Thymus (tissue), 11 donors: ENCODE measurements around the gene HOXA13. TPM values are rescaled to one million over a fixed set of nuclear protein-coding genes. Genes with fewer than 3 reads are reported as not detected.
A peak's percentile ranks its signal among the peaks of the same experiment; 100 is the strongest.

Experiments
- DNase-seq, 9 donors: peaks; one replicate each; pipeline ENCODE4 v3.0.0-alpha.2; 2013; ENCODE audit warnings: low spot score in 9 of 9, low read depth in 6 of 9, missing footprints in 1 of 9
- H3K27ac ChIP-seq, 2 donors: one replicate each; pipeline ENCODE4 v1.5.1; 2013; ENCODE audit warnings: control low read depth in 1 of 2, low read depth in 1 of 2, low read length in 1 of 2, mild to moderate bottlenecking in 1 of 2, moderate library complexity in 1 of 2
- H3K27me3 ChIP-seq, 2 donors: one replicate each; pipeline ENCODE4 v1.5.1; 2013; ENCODE audit warnings: low read length in 1 of 2; ENCODE audit not compliant: control insufficient read depth in 2 of 2, insufficient read depth in 1 of 2
- H3K36me3 ChIP-seq, 2 donors: one replicate each; pipeline ENCODE4 v1.5.1; 2013; ENCODE audit warnings: low read length in 1 of 2, mild to moderate bottlenecking in 1 of 2, moderate library complexity in 1 of 2; ENCODE audit not compliant: control insufficient read depth in 2 of 2, insufficient read depth in 2 of 2
- H3K4me1 ChIP-seq, 2 donors: one replicate each; pipeline ENCODE4 v1.5.1; 2013; ENCODE audit warnings: low read length in 2 of 2; ENCODE audit not compliant: control insufficient read depth in 2 of 2, insufficient read depth in 2 of 2
- H3K4me3 ChIP-seq, 2 donors: one replicate each; pipeline ENCODE4 v1.5.1; 2013; ENCODE audit warnings: low read length in 2 of 2, control low read depth in 1 of 2, mild to moderate bottlenecking in 1 of 2
- H3K9me3 ChIP-seq, 2 donors: one replicate each; pipeline ENCODE4 v1.5.1; 2013; ENCODE audit warnings: low read length in 1 of 2, mild to moderate bottlenecking in 1 of 2; ENCODE audit not compliant: control insufficient read depth in 2 of 2, insufficient read depth in 1 of 2
- WGBS: extraction: QIAGEN DNeasy Blood & Tissue Kit; methylation state at CpG from one replicate; pipeline ENCODE4 v1.1.7; 2013; 5-methylcytosine and 5-hydroxymethylcytosine counted together
- polyA plus RNA-seq: library from polyadenylated mRNA; stranded (reverse); fragments of 200-250 nt; gene quantifications from one replicate; pipeline ENCODE4 v1.2.3, GENCODE V29; 2013
- total RNA-seq: library from RNA; stranded (reverse); fragments of 120-200 nt; gene quantifications from one replicate; pipeline ENCODE4 v1.2.4, GENCODE V29; 2013
- donor health status: healthy.

HOXA13 gene
- total and polyA plus RNA-seq, 2 donors: 0.02 TPM; not detected in 1

DNA sequence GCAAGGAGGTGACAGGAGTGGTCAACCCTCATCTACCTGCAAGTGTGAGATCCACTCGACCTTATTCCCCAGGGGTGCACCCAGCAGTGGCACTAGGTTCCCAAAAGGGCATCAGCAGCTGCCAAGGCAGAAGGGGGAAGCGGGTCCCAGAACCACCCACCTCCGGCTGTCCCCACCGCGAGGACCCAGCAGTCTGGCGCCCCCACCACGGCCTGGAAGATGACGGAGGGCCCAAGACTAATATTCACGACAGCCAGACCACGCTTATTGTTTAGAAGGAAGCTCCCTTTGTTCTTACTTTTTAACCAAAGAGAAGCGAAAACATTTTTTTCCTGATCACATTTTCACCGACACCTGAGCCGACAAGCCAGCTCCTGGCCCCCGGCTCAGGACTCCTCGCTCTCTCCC is 39.1 kb upstream of the HOXA13 start:
- 29% methylated on average over 15 of the region's 15 CpGs for WGBS
- peaks cover 85 to 100% of the 10 kb centered on the region in 2 donors for H3K27me3 ChIP-seq
- peaks cover 1 to 3% of the 10 kb centered on the region in 2 donors for H3K9me3 ChIP-seq
- H3K4me1 ChIP-seq: peaks cover 0 to 15% of the 10 kb centered on the region in 2 donors
- H3K27ac ChIP-seq: no peak overlapping the region
- H3K36me3 ChIP-seq: no peaks in the 10 kb centered on the region
- no peak for DNase-seq
- no peak overlapping the region for H3K4me3 ChIP-seq

DNA sequence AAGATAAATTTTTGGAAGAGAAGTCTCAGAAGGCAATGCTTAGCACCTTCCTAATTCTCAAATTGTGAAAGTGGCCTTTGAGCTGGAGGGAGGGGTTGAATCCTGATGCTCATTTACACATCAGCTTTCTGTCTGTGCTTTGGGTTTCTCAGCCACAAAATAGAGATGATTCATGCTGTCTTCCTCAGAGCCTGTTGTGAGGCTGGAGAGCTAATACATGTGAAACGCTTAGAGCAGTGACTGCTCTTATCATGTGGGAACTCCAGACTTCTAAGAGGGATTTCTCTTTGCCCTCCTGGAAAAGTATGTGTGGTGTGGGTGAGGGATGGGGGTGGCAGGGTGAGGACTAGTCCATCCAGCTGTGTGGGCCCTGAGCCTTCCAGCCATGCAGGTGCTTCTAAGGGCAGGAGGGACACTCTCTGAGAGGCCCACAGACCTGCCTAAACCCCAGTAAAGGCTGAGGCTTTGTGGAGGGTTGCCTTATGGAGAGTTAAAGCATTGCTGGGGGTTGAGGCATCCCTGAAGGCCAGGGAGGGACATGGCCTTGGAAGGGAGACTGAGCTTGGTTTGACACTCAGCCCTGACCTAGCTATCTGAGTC is 37.9 kb upstream of the HOXA13 start:
- Histone ChIP-seq H3K9me3 (peaks cover 1 to 3% of the 10 kb centered on the region in 2 donors), H3K36me3 (no peaks in the 10 kb centered on the region), H3K27ac (no peak overlapping the region), H3K4me1 (peaks cover 0 to 15% of the 10 kb centered on the region in 2 donors), H3K4me3 (no peak overlapping the region), H3K27me3 (peaks cover 74 to 92% of the 10 kb centered on the region in 2 donors)
- 93% methylated on average over 1 of the region's 1 CpG for WGBS
- DNase-seq: no peak

DNA sequence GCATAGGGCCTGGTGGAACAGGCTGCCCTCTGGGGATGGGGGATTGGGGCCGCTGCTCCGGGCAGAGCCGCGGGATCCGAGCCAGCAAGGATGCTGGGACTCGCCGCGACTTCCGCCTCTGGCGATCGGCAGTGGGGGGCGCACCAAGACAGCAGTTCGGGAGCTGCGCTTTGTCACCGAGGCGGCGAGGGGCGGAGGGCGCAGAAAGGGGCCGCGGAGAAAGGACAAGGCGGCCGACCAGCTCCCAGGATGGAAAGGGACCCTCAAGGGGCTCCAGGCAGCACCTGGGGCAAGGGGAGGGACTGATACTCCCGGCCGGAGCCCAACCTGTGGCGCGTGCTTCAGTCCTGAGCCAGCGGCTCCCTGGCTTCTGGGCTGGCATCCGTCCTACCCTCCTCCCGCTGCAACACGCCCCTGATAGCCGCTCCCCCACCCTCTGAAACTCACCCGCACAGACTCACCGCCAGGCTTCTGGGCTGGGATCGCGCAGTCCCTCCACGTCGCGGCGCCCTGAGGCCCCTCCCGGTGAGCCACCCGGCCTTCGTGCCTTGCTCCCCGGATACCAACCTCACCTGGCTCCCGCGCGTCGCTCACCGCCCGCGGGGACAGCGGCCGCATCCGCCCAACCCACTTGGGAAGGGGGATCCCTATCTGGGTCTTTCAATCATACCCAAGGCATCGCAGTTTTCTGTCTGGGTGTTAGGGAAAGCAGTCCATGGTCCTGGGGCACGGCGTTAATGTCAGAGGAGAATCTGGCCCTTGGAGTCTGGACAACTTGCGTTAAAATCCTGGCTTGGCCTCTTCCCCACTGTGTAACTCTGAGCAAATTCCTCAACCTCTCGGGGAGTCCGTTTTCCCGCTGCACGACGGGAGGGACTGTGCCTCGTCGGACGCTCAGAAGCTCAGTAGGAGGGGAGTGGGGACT is 35.8 kb upstream of the HOXA13 start:
- Histone ChIP-seq H3K4me1 (peaks cover 0 to 9% of the 10 kb centered on the region in 2 donors), H3K9me3 (peaks cover 1 to 3% of the 10 kb centered on the region in 2 donors), H3K36me3 (no peaks in the 10 kb centered on the region), H3K4me3 (peak overlapping the region in 1 of 2 donors; percentile 27), H3K27me3 (peaks cover 58 to 76% of the 10 kb centered on the region in 2 donors), H3K27ac (no peak overlapping the region)
- peak in 1 of 9 donors; percentile 13 for DNase-seq
- 7% methylated on average over 66 of the region's 66 CpGs for WGBS

DNA sequence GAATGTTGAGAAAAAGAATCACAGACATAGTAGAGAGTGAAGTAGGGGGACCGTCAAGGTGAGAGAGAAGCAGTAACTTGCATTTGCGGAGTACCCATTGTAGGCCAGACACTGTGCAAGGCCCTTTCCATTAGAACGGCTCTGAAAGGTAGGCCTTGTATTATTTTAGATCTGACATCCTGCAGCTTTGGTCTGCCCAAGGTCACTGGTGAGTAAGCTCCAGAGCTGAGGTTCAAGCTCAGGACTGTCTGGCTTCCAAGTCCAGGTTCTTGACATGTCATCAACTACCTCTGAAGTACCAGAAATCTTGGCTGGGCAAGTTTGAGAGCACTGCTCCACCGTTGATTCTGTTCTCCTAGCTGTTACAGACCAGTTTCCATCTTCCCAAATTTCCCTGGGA is 29.6 kb upstream of the HOXA13 start:
- no peak overlapping the region for H3K27ac ChIP-seq
- H3K4me3 ChIP-seq: no peak overlapping the region
- 90% methylated on average over 4 of the region's 4 CpGs for WGBS
- no peaks in the 10 kb centered on the region for H3K36me3 ChIP-seq
- no peak for DNase-seq
- peaks cover 35 to 64% of the 10 kb centered on the region in 2 donors for H3K27me3 ChIP-seq
- H3K4me1 ChIP-seq: no peaks in the 10 kb centered on the region
- peaks cover 0 to 1% of the 10 kb centered on the region in 2 donors for H3K9me3 ChIP-seq

DNA sequence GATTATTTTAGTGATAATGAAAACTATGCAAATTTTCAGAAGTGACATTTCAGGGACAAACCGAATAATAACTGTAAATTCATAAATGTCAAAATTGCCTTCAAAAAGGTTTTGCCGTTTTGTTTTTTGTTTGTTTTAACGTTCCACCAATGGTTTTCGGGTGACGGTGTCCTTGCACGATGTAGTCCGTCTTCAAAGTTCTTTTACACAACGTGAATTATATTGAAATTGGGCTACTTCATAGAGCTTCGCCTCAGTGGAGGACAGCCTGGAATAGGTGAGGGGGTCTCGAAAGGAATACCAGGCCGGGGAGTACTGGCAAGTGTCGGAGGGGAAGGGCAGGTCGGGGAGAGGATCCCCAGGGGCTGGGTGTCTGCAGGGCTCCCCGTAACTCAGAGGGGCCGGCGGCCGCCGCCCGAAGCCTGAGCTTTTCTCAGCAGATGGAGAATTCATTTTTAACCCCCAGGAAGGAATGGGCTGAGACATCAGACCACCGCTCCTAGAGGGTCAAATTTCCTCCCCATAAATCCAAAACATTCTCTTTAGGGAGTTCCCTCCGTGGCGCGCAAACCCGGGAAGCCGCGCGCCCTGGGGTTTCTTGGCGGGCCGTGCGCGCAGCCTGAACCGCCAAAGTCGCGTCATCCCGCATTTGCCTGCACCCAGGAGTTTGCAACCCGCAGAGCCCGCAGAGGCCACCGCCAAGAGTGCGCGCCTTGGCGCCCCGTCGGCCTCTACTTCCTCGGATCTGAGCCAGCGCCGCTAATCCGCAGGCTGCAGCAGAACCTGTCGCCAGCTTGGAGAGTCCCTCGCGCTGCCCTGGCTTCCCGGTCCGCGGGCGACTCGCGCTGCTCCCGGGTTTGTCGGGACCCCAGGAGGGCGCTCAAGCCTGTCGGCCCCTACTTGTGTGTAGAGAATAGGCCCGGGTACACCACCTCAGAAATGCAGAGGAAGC is 25.4 kb upstream of the HOXA13 start:
- H3K9me3 ChIP-seq: peaks cover 0 to 1% of the 10 kb centered on the region in 2 donors
- no peak for DNase-seq
- H3K4me1 ChIP-seq: no peaks in the 10 kb centered on the region
- 6% methylated on average over 61 of the region's 61 CpGs for WGBS
- no peak overlapping the region for H3K27ac ChIP-seq
- no peak overlapping the region for H3K4me3 ChIP-seq
- H3K27me3 ChIP-seq: peaks cover 64 to 92% of the 10 kb centered on the region in 2 donors
- no peaks in the 10 kb centered on the region for H3K36me3 ChIP-seq

DNA sequence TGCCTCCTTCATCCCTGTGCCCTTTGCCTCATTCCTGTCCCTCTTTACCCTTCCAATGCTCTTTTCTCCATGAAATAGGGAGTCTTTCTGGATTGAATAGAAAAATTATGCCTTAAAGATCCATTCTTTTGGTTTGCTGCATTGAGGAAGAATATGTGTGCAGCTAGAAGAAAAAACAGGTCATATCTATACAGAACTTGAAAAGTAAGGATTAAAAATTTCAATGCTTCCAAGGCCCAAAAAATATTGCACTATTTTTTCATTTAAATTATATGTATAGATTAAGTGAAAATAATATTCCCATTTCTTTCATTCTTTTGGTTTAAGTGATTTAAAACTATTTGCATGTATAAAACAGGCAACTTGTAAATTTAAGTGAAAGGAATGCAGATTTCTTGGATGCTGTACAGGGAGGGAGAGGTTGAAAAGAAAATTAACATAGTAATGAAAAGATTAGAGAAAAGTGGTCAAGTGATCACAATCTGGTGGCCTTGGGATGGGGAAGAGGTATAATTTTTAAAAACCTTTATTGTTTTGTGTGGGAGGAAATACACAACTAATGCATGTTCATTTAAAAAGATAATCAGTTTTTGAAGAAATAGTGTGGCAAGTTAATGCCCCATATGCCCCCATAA is 24.2 kb upstream of the HOXA13 start:
- H3K4me3 ChIP-seq: no peak overlapping the region
- H3K27me3 ChIP-seq: peaks cover 71 to 93% of the 10 kb centered on the region in 2 donors
- H3K4me1 ChIP-seq: no peaks in the 10 kb centered on the region

DNA sequence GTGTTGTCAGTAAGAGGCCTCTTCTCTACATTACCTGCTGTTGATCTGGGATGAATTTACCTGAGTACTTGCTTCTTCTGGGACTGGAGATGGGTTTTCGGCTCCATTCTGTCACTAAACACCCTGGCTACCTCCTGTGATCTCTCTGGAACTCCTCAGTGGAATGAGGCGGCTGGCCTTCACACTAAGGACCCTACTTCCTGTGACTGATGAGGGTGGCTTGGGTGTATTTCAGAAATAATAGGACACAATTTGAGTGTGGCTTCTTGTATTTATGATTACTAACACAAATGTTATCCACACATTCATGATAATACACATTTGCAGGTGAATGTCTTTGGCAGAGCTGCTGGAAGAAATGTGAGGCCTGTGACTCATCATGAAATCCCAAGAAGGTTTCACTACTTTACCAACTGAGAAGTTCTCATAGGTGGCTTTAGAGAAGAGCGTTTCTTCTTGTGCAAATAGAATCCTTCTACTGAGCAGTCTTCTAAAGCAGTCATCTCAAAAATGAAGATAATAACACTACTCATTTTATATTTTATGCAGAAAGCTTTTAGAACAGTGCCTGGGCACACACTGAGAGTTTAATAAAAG is 21.4 kb upstream of the HOXA13 start:
- H3K4me1 ChIP-seq: no peaks in the 10 kb centered on the region
- no peak for DNase-seq
- H3K27ac ChIP-seq: no peak overlapping the region
- H3K27me3 ChIP-seq: peaks cover 71 to 98% of the 10 kb centered on the region in 2 donors
- WGBS: 95% methylated on average over 3 of the region's 3 CpGs
- H3K36me3 ChIP-seq: no peaks in the 10 kb centered on the region
- no peaks in the 10 kb centered on the region for H3K9me3 ChIP-seq
- no peak overlapping the region for H3K4me3 ChIP-seq

More for the DNA sequence above, 24.2 kb upstream of the HOXA13 start:
- Histone ChIP-seq H3K27ac (no peak overlapping the region), H3K36me3 (no peaks in the 10 kb centered on the region), H3K9me3 (no peaks in the 10 kb centered on the region)
- DNase-seq: no peak

DNA sequence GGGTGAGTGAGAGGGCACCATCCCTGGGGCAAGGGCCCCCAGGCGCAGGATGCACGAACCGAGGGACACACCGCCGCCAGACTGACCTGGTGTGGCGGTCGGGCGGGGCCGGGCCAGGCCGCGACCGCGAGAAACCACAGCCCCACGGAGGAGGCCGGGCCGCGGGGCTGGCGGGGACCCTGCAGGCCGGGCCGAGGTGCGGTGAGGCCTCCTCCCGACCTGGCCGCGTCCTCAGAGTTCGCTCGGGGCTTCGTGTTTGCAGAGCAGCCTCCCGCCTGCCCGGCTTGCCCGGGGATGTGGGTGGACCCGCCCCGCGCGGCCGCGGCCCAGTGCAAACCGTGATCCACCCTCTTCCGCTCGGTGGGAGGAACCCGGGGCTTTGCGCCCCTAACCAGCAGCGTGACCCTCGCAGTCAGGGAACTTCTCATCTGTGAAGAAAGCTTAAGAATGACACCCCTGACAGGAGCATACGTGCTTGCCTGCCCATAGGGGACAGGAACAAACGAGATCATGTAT is 20.6 kb upstream of the HOXA13 start:
- WGBS: 5% methylated on average over 45 of the region's 45 CpGs
- H3K9me3 ChIP-seq: no peaks in the 10 kb centered on the region
- H3K4me3 ChIP-seq: no peak overlapping the region
- no peaks in the 10 kb centered on the region for H3K4me1 ChIP-seq
- no peak for DNase-seq
- no peaks in the 10 kb centered on the region for H3K36me3 ChIP-seq
- peaks cover 68 to 98% of the 10 kb centered on the region in 2 donors for H3K27me3 ChIP-seq
- H3K27ac ChIP-seq: no peak overlapping the region
